GM19240 (cell line): ENCODE measurements around the gene C5orf15.
"Not testable (repeated sequence)": the region's sequence is repeated elsewhere in the genome, so short reads cannot be mapped to it uniquely, and the experiment has no call there.

Experiments
- DNase-seq: peaks from one replicate; pipeline ENCODE4 v3.0.0; 2011; ENCODE audit warnings: low spot score; ENCODE audit not compliant: insufficient read length

The C5orf15 gene

GRCh38 chr5:133938929-133939328, 29.5 kb downstream of the C5orf15 start:
- DNase-seq = no peak

- no peak for DNase-seq
Measured at GRCh38 chr5:133938039-133938821, 30.2 kb downstream of the C5orf15 start.

GRCh38 chr5:133937628-133938027, 30.8 kb downstream of the C5orf15 start:
- not testable (repeated sequence) for DNase-seq

GRCh38 chr5:133936651-133937015, 31.8 kb downstream of the C5orf15 start:
- DNase-seq = no peak

- DNase-seq = not testable (repeated sequence)
Measured at GRCh38 chr5:133935991-133936650, 32.3 kb downstream of the C5orf15 start.

GRCh38 chr5:133935667-133935940, 32.8 kb downstream of the C5orf15 start:
- no peak for DNase-seq

GRCh38 chr5:133934822-133935666, 33.4 kb downstream of the C5orf15 start:
- DNase-seq = no peak

- no peak for DNase-seq
Measured at GRCh38 chr5:133934311-133934710, 34.1 kb downstream of the C5orf15 start.

- no peak for DNase-seq
Measured at GRCh38 chr5:133933670-133934295, 34.6 kb downstream of the C5orf15 start.

GRCh38 chr5:133933169-133933509, 35.3 kb downstream of the C5orf15 start:
- DNase-seq = no peak

GRCh38 chr5:133932441-133933168, 35.8 kb downstream of the C5orf15 start:
- no peak for DNase-seq

- DNase-seq = no peak
Measured at GRCh38 chr5:133931546-133931945, 36.9 kb downstream of the C5orf15 start.

GRCh38 chr5:133930813-133931090, 37.7 kb downstream of the C5orf15 start:
- DNase-seq = no peak

GRCh38 chr5:133930061-133930812, 38.2 kb downstream of the C5orf15 start:
- no peak for DNase-seq

GRCh38 chr5:133928587-133929393, 39.6 kb downstream of the C5orf15 start:
- DNase-seq = no peak

GRCh38 chr5:133927300-133928180, 40.9 kb downstream of the C5orf15 start:
- no peak for DNase-seq

GRCh38 chr5:133926489-133927299, 41.7 kb downstream of the C5orf15 start:
- DNase-seq = no peak

GRCh38 chr5:133925866-133926488, 42.4 kb downstream of the C5orf15 start:
- DNase-seq = no peak
